Esophagus muscularis mucosa (tissue), 4 donors: Measurements from ENCODE around the gene ETV3. TPM values are rescaled to one million over a fixed set of nuclear protein-coding genes. Genes with fewer than 3 reads are reported as not detected.

Experiments used
- DNase-seq: peaks from one replicate; pipeline ENCODE4 v3.0.0-alpha.2; 2017; ENCODE audit errors: extremely low spot score
- H3K27ac ChIP-seq, 4 donors: fragments of 200-600 bp; sonication (generic); replicated peaks in 1 of 4; 1 replicate in 3 of 4; 2 replicates in 1 of 4; pipeline ENCODE4 v1.5.1; 2016 to 2019; ENCODE audit warnings: mild to moderate bottlenecking in 1 of 4
- H3K27me3 ChIP-seq, 4 donors: fragments of 200-600 bp; sonication (generic); one replicate each; pipeline versions ENCODE4 v1.5.1 to v1.6.0; 2016 to 2019
- H3K36me3 ChIP-seq, 4 donors: fragments of 200-600 bp; sonication (generic); one replicate each; pipeline ENCODE4 v1.5.1; 2016 to 2019
- H3K4me1 ChIP-seq, 4 donors: fragments of 200-600 bp; sonication (generic); one replicate each; pipeline ENCODE4 v1.5.1; 2016 to 2019
- H3K4me3 ChIP-seq, 4 donors: fragments of 200-600 bp; sonication (generic); 1 replicate in 2 of 4; 2 replicates in 2 of 4; pipeline ENCODE4 v1.5.1; 2016 to 2019; ENCODE audit warnings: mild to moderate bottlenecking in 4 of 4, moderate library complexity in 1 of 4
- H3K9me3 ChIP-seq, 4 donors: fragments of 200-600 bp; sonication (generic); 1 replicate in 3 of 4; 2 replicates in 1 of 4; pipeline ENCODE4 v1.5.1; 2016 to 2019
- EP300 ChIP-seq: sonication (generic); formaldehyde crosslinking; IDR thresholded peaks from one replicate; pipeline ENCODE4 v1.6.1; 2017; ENCODE audit warnings: antibody characterized with exemption
- POLR2A ChIP-seq: fragments of 450-650 bp; IDR thresholded peaks from one replicate; pipeline ENCODE4 v1.6.1; 2017; ENCODE audit warnings: antibody characterized with exemption, moderate library complexity, mild to moderate bottlenecking, low read depth
- POLR2AphosphoS5 ChIP-seq, 2 donors: sonication (generic); formaldehyde crosslinking; IDR thresholded peaks; one replicate each; pipeline ENCODE4 v1.6.1; 2017; ENCODE audit warnings: antibody characterized with exemption in 2 of 2
- WGBS: methylation state at CpG from one replicate; pipeline ENCODE4 v1.1.5; 2018; 5-methylcytosine and 5-hydroxymethylcytosine counted together
- intact Hi-C: fragments of 100-400 bp; cut with DNase I; formaldehyde crosslinking; loops from one replicate; pipeline ENCODE4 v1.15.1; 2023
- total RNA-seq, 4 donors: library from RNA; depleted of rRNA; stranded (reverse); fragments of >200 nt; gene quantifications; one replicate each; pipeline versions ENCODE4 v1.1.0 to v1.2.1, GENCODE V29; 2016
- TF ChIP-seq, protein P1 (sequence below), 3 experiments: fragments of 200-600 bp in 2 of 3; fragments of 450-650 bp in 1 of 3; sonication (generic) in 2 of 3; IDR thresholded peaks; one replicate each; pipeline ENCODE4 v1.5.1; 2017 to 2019; ENCODE audit warnings: antibody characterized with exemption in 3 of 3, mild to moderate bottlenecking in 2 of 3, moderate library complexity in 1 of 3

The ETV3 gene
- total RNA-seq, 4 donors from 2014 or later = 16.6 to 20.0 (median 19.2) TPM

DNA sequence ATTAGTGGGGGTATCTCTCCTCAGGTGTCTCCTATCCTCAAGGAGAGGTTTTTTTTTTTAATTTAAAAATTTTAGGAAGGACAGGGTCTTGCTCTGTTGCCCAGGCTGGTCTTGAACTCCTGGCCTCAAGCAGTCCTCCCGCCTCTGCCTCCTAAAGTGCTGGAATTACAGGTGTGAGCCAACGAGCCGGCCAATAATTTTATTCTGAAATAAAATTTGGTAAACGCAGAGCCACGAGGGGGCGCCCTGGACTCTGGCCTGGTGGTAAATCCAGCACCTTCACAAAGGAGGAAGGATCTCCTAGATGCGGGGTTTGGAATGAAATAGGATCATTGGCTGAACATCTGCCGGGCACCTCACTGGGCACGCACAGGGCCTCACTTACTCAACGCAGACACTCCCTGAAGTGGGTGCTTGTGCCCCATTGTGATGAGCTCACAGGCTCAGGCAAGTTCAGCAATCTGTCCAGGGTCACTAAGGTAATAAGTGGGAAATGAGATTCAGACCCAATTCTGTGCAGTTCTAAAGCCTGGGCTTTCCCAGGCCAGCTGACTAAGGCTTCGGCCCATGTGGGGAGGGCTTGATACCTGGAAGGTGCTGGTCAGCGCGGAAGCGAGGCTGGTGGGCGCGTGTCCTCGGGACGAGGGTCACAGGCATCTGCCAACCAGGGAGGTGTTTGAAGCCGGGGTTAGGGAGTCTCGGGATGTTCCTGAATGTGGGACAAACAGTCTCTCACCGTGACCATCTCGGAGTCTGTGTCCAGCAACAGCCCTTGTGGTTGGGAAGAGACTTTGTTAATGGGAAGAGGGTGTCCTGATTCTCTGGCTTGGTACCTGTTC, 32.7 kb upstream of the ETV3 start:
- Histone ChIP-seq H3K36me3 (no peaks in the 10 kb centered on the region), H3K9me3 (no peaks in the 10 kb centered on the region), H3K27me3 (peaks cover 0 to 27% (median 0%) of the 10 kb centered on the region in 4 donors), H3K27ac (no peak overlapping the region), H3K4me3 (no peak overlapping the region), H3K4me1 (no peaks in the 10 kb centered on the region)
- no peak for DNase-seq
- 74% methylated on average over 20 of the region's 22 CpGs for WGBS
- TF ChIP-seq, protein P1, sequence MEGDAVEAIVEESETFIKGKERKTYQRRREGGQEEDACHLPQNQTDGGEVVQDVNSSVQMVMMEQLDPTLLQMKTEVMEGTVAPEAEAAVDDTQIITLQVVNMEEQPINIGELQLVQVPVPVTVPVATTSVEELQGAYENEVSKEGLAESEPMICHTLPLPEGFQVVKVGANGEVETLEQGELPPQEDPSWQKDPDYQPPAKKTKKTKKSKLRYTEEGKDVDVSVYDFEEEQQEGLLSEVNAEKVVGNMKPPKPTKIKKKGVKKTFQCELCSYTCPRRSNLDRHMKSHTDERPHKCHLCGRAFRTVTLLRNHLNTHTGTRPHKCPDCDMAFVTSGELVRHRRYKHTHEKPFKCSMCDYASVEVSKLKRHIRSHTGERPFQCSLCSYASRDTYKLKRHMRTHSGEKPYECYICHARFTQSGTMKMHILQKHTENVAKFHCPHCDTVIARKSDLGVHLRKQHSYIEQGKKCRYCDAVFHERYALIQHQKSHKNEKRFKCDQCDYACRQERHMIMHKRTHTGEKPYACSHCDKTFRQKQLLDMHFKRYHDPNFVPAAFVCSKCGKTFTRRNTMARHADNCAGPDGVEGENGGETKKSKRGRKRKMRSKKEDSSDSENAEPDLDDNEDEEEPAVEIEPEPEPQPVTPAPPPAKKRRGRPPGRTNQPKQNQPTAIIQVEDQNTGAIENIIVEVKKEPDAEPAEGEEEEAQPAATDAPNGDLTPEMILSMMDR (IDR thresholded peaks at IDR 0.05) = peak in 2 of 3 experiments; percentile 21 to 39
- no peak for TF ChIP-seq EP300
- intact Hi-C loops = no loop called here

DNA sequence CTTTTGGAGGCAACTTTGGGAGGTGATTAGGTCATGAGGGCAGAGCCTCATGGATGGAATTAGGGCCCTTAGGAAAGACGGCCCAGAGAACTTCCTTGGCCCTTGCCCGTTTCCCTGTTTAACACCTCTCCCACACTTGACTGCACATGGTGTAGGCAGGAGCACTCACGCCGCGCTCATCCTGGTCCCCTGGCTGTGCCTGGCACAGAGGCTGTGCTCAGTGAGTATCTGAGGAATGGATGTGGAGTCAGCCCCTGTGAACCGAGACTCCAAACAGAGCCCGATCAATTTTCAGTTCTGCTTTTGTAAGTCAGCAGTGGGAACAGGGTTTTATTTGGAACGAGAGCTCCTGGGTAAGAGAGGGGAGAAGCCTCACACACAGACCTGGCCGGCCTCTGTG, 29.8 kb upstream of the ETV3 start:
- DNase-seq = no peak
- intact Hi-C loops = no loop called here
- Histone ChIP-seq H3K27ac (no peak overlapping the region), H3K9me3 (no peaks in the 10 kb centered on the region), H3K4me1 (peaks cover 0 to 5% (median 2%) of the 10 kb centered on the region in 4 donors), H3K27me3 (peaks cover 0 to 35% (median 5%) of the 10 kb centered on the region in 4 donors), H3K36me3 (no peaks in the 10 kb centered on the region), H3K4me3 (no peak overlapping the region)
- 90% methylated on average over 9 of the region's 9 CpGs for WGBS
- TF ChIP-seq EP300 = no peak
- TF ChIP-seq, protein P1 (IDR thresholded peaks at IDR 0.05) = no peak
- no peak for TF ChIP-seq POLR2A
- no peak for TF ChIP-seq POLR2AphosphoS5 (IDR thresholded peaks at IDR 0.05)

DNA sequence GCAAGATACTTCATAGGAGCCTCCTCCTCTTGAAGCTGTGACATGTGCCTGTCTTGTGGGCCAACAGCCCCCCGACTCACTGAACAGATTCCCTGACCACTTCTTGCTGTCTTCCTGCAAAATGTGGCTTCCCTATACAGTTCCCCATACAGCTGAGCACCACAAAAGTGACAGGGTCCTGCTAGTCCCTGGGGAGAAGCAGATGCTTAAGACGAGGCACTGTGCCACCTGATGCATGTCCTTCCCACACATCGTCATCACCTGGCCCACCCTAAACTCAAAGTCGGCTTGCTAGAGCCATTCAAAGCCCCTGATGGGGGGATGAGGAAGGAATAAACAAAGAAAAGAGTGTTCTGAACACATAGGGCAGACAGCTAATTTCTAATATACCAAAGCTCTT, 29.2 kb upstream of the ETV3 start:
- H3K9me3 ChIP-seq = no peaks in the 10 kb centered on the region
- 82% methylated on average over 4 of the region's 4 CpGs for WGBS
- H3K27me3 ChIP-seq = peaks cover 0 to 35% (median 5%) of the 10 kb centered on the region in 4 donors
- H3K36me3 ChIP-seq = no peaks in the 10 kb centered on the region
- intact Hi-C loops = no loop called here
- peaks cover 0 to 5% (median 2%) of the 10 kb centered on the region in 4 donors for H3K4me1 ChIP-seq
- DNase-seq = no peak
- TF ChIP-seq, protein P1 (IDR thresholded peaks at IDR 0.05) = no peak
- TF ChIP-seq EP300 (no peak), POLR2AphosphoS5 (IDR thresholded peaks at IDR 0.05) (no peak), POLR2A (no peak)
- no peak overlapping the region for H3K4me3 ChIP-seq
- no peak overlapping the region for H3K27ac ChIP-seq

DNA sequence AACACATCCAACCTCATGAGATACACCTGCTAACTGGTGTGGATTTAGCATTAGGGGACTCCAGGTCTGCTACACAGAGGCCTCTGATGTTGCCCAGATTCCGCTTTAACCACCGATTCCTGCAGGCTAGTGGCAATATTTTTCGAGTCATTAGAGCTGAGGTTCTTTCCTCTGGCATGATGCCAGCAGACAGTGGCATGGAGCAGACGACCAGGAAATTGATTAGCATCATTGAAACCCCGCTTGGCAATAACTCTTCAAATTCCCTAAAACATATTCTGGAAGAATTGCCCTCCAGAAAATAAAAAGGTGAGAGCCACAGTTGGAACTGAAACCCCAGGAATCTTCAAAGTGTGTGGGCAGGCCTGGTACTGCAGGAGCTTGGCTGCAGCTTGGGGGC, 28.4 kb upstream of the ETV3 start:
- H3K4me1 ChIP-seq = peaks cover 0 to 5% (median 2%) of the 10 kb centered on the region in 4 donors
- no peak overlapping the region for H3K27ac ChIP-seq
- no peak for DNase-seq
- no peaks in the 10 kb centered on the region for H3K9me3 ChIP-seq
- no peak overlapping the region for H3K4me3 ChIP-seq
- TF ChIP-seq POLR2AphosphoS5 (IDR thresholded peaks at IDR 0.05) (no peak), POLR2A (no peak), EP300 (no peak)
- TF ChIP-seq, protein P1 (IDR thresholded peaks at IDR 0.05) = no peak
- WGBS = 53% methylated on average over 5 of the region's 5 CpGs
- H3K27me3 ChIP-seq = peaks cover 0 to 34% (median 5%) of the 10 kb centered on the region in 4 donors
- no peaks in the 10 kb centered on the region for H3K36me3 ChIP-seq
- intact Hi-C loops = no loop called here
